Activated CD4-positive, alpha-beta T cell treated with anti-CD3 and anti-CD28 coated beads, Interleukin-10, Interleukin-2, amounts not matched to agents 100 ng/mL and 50 ng/mL, durations not matched to agents 16 hours and 8 hours (primary cell): Measurements from ENCODE around the gene MEAK7.

Experiments used
- DNase-seq: peaks from one replicate; pipeline ENCODE4 v3.0.0-alpha.2; 2020

Gene MEAK7

DNA sequence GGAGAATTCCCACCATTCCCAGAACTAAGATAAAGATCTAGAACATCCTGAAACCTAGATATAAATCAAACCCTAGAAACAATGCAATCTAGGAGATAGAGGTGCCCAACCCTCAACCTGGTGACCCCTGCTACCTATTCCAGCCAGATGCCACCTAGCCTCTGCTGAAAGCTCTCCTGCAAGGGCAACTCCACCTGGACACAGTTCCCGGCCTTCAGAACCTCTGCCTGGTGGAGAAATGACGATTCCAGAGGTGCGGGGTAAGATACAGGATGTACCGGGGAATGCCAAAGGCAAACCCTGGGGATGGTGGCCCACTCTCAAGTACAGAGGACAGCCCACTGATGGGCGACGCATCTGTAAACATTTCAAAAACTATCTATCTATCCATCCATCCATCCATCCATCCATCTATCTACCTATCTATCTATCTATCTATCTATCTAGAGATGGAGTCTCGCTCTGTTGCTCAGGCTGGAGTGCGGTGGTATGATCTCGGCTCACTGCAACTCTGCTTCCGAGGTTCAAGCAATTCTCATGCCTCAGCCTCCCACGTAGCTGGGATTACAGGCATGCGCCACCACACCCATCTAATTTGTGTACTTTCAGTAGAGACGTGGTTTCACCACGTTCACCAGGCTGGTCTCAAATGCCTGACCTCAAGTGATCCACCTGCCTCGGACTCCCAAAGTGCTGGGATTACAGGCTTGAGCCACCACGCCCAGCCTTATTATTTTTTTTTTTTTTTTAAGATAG is 19.0 kb downstream of the MEAK7 start:
- no peak for DNase-seq

DNA sequence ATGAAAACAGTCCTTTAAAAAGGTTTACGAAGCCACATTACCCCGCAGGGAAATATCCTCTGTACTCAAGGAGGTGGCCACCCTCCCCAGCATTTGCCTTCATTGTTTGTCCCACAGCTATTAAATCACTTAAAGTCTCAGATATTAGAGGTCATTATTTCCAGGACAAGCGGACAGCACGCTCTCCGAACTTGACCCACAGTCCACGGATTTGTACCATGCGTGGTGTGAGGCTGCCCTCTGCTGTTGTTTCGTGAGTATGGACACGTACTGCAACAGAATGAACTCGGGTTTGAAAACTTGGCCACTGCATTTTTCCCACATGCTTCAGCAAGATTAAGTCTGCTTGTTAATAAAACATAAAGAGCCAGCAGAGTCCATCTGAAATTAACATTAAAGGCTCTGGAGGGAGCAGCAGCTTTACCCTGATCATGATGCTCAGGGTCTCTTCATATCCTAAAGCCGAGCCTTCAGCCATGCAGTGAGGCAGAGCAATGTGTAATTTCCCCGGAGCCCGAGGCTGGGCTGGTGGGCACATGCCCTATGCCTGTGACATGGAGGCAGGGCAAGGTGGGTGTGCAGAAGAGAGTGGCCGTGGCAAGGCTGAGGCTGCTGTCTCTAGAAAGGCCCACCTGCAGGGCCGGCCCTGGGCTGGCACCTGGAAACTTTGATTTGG is 19.7 kb downstream of the MEAK7 start:
- DNase-seq, result peak; percentile 21

DNA sequence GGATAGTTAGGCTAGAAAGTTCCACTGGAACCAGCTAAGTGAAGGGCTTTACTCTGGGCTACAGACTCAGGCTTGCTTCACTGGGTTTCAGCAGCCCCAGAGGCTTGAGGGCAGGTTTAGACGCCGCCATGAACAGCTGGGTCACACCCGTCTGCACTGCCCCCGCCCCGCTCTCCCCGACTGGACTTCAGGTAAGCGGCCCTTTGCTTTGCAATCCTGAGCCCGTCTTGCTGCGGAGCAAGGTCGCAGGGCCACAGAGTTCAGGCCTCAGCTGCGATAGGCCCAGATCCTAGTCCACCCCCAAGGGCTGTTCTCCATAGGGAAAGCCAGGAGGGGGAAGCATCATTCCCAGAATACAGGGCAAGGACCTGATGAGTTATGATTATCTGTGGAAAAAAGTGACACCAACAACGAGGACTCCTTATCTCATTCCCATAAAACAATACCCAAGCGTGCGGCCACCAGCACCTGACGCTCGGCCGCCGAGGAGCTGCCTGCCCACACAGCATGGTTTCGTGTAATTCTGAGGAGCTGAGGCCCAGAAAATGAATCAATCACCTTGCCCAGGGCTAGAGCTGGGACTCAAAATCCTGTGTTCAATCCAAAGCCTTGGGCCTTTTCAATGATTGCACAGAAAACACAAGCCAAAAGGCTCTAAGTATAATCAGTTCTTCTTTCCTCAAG is 20.4 kb downstream of the MEAK7 start:
- no peak for DNase-seq

- no peak for DNase-seq
These were observed 21.2 kb downstream of the MEAK7 start for GRCh38 chr16:84482951-84483881.

DNA sequence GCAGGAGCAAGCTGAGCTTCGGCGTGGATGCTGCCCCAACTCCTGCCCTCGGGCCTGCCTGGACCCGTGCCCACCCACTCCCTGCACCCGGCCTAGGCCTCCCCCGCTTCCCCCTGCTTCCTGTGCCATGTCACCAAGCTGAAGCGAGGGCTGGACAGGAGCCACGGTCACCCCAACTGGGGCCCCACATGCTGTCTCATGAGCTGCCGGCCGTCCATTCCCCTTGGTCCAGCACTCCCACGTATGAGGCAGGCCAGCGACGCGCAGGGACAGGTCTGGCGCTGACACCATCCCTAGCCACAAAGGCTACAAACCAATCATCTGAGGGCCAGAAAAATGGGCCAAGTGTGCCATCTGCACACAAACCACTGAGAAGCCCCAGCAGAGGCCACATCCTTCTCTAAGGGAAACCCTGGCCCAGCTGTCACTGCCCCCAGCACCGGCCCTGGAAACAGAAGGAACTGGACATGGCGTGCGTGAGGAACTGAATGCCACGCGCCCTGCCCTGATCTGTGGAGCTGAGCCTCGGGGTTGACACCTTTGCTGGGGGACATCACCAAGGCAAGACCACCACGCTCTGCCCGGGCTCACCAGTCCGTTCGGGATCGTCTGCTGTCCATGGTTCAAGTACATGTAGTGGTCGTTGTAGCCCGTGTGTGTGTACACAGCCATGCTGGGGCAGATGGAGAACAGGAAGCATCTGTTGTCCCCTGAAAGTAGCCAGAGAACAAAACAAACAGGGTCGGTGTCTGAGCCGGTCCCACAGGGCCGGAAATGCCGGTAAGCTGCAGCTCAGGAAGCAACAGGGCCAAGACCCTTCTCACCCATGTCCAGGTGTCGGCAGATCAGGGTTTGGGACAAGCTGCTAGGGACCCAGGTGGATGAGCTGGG is 22.2 kb downstream of the MEAK7 start:
- no peak for DNase-seq

DNA sequence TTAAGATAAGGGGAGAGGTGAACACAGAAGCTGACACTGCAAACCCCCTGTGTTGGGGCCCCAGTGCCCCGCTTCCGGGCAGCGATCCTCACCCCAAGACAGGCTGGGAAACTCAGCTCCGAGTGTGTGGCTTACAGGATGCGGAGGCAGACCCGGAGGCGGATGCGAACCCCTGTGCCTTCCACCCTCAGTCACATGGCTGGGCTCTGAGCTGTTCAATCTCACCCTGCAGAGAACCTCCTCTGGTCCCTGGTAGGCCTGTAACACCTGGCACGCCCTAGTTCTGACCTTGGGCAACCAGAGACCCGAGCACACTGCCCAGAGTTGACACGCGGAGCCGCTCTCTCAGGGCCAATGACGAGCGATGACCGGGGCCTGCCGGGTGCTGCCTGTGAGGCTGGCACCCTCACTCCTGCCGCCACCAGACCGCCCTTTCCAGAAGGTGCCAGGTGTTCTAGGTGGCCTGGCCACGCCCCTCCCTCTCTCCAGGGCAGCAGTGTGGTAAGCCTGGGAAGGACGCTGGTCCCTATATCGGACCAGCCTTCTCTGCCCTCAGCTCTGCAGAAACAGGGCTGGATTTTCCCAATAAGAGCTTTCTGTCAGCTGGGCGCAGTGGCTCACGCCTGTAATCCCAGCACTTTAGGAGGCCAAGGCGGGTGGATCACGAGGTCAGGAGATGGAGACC is 23.3 kb downstream of the MEAK7 start:
- DNase-seq, result no peak

DNA sequence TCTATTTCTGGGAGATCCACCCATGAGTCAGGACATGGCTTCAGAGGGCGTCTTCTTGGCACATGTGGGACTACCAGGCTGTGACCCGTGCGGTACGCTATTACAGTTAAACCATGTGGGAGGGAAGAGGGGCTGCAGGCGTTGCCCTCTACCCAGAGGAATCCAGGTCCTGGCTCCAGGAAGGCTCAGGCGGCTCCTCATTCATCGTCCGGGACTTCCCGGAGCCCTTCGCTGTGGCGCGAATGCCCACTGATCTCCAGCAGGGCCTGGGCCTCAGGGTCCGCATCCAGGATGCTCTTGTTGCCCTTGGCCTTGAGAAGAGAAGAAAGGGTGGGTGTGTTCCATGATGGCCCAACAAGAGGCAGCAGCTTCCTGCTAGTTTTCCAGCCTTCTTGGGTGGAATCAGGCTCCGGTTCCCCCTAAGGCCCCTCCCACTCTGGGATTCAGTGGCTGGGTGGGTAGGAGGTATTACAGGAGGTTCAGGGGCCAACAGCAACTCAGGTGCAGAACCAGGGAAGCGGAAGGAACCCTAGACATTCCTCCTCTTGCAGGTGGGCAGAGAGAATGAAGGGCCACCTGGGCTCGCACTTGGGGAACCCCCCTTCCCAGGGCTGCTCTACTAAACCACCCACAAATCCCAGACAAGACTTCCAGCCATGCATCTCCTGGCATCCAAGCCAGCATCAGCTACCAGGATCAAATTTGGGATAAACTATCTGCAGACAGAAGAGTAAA is 24.6 kb downstream of the MEAK7 start:
- DNase-seq, result no peak

- no peak for DNase-seq
These were observed 26.1 kb downstream of the MEAK7 start for GRCh38 chr16:84478172-84478947.

GRCh38 chr16:84477661-84478060 is 26.8 kb downstream of the MEAK7 start:
- DNase-seq, result no peak

GRCh38 chr16:84476401-84476800 is 28.1 kb downstream of the MEAK7 start:
- DNase-seq, result no peak

- no peak for DNase-seq
These were observed 28.7 kb downstream of the MEAK7 start for GRCh38 chr16:84475643-84476240.

DNA sequence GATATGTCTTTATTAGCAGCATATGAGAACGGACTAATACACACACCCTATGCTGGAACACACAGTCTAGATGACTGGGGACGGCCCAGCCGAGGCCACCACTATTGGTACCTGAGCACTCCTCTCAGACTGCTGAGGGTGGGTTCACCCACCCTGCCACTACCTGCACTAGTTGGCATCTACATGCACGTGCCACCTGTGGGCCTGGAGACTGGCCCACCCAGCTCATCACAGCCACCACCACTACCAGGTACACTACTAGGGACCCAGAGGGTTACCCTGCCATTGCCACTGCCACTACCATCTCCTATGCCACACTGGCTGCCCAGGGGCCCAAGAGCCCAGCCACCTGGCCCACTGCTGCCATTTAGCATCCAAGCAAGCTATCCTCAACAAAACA is 32.5 kb downstream of the MEAK7 start:
- no peak for DNase-seq

DNA sequence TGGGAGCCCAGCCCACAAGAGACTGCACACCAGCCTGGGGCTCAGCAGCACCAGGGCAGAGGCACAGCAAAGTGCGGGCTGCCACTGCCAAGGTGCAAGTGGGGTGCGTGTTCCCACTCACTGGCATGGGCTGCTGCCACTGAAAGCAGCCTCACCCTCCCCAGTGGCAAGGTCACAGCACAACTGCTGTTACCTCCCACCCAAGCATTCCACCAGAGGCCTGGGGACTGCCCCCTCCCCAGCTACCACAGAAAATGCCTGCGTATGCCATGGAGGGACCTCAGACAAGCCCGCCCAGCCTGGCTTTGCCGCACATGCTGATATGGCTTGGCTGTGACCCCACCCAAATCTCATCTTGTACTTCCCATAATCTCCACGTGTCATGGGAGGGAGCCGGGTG is 33.1 kb downstream of the MEAK7 start:
- DNase-seq, result no peak

DNA sequence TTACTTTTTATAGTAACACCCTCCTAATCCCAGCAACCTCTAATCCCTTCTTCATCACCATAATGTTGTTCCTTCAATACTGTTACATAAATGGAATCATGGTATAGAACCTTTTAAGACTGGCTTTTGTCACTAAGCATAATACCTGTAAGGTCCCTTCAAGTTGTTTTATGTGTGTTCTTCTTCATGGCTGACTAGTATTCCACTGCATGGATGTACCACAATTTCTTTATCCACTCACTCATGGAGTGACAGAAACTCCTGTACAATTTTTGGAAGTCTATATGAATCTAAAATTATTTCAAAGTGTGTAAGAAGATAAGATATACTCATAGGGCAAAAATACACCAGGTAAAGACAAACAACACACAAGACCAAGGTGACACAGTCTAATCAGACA is 36.8 kb downstream of the MEAK7 start:
- DNase-seq, result no peak

GRCh38 chr16:84467256-84467655 is 37.2 kb downstream of the MEAK7 start:
- no peak for DNase-seq

- DNase-seq, result no peak
These were observed 37.8 kb downstream of the MEAK7 start for GRCh38 chr16:84466692-84467091.

DNA sequence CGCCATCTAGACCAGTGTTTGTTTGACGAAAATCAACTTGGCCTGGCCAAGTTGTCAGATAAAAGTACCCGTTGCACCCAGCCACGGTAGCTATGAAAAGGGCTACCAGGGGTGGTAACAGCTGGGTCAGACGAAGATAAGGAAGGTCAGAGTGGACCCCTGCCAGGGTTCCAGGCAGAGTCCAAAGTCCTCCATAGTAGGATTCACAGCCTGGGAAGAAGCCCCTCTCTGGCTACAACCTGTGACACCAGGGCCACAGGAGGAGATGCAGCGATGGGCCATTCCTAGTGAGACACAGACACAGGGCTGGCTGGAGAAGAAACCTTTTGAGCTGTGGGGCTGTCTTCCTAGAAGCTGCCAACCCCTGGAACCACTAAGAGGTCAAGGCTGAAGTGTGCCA is 39.3 kb downstream of the MEAK7 start:
- no peak for DNase-seq

GRCh38 chr16:84464116-84464515 is 40.3 kb downstream of the MEAK7 start:
- DNase-seq, result no peak

DNA sequence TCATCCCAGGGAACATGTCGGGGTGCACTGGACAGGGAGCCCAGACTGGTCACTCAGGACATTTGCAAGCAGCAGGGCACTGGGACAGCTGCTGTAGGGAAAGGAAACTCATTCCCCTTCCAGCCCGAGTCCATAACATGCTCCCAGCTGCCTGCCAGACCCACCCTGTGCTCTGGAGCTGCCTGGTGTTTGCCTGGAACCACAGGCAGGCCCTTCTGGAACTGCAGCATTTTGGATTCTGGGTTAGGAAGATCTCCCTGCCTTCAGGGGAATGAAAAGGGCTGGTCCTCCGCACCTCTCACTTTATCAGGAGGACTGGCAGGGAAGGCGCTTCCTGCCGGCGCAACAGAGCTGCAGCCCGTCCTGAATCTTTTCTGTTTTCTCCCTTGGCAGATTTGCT is 41.2 kb downstream of the MEAK7 start:
- no peak for DNase-seq
